ENCODE measurements around the gene DCDC2.
"Not testable (repeated sequence)": the region's sequence is repeated elsewhere in the genome, so short reads cannot be mapped to it uniquely, and the experiment has no call there.

DCDC2 gene

GRCh38 chr6:24147511-24148153 is 210.2 kb downstream of the DCDC2 start:
- DNase-seq: no peak
- TF ChIP-seq CTCF (IDR thresholded peaks at IDR 0.05): no peak

GRCh38 chr6:24146871-24147270 is 211.0 kb downstream of the DCDC2 start:
- H3K36me3 Mint-ChIP-seq (ENCODE audit: low read depth): no peaks in the 10 kb centered on the region
- no peaks in the 10 kb centered on the region for H3K4me1 Mint-ChIP-seq
- DNase-seq: no peak
- no peak overlapping the region for H3K4me3 Mint-ChIP-seq
- no peaks in the 10 kb centered on the region for H3K27me3 Mint-ChIP-seq (ENCODE audit: low read depth, poor library complexity)
- no peak overlapping the region for H3K27ac Mint-ChIP-seq
- TF ChIP-seq CTCF (IDR thresholded peaks at IDR 0.05): no peak
- H3K9me3 Mint-ChIP-seq: no peaks in the 10 kb centered on the region

More at GRCh38 chr6:24147511-24148153, 210.2 kb downstream of the DCDC2 start:
- H3K4me1 Mint-ChIP-seq: no peaks in the 10 kb centered on the region
- no peak overlapping the region for H3K4me3 Mint-ChIP-seq
- H3K9me3 Mint-ChIP-seq: no peaks in the 10 kb centered on the region
- no peaks in the 10 kb centered on the region for H3K36me3 Mint-ChIP-seq (ENCODE audit: low read depth)
- H3K27me3 Mint-ChIP-seq (ENCODE audit: low read depth, poor library complexity): no peaks in the 10 kb centered on the region
- H3K27ac Mint-ChIP-seq: no peak overlapping the region

- DNase-seq: no peak
- Mint-ChIP-seq H3K4me1 (no peaks in the 10 kb centered on the region), H3K4me3 (no peak overlapping the region), H3K36me3 (ENCODE audit: low read depth) (no peaks in the 10 kb centered on the region), H3K27me3 (ENCODE audit: low read depth, poor library complexity) (no peaks in the 10 kb centered on the region), H3K27ac (no peak overlapping the region), H3K9me3 (no peaks in the 10 kb centered on the region)
- TF ChIP-seq CTCF (IDR thresholded peaks at IDR 0.05): no peak
Measured at GRCh38 chr6:24145690-24146131, 212.1 kb downstream of the DCDC2 start.

GRCh38 chr6:24142733-24143132 is 215.1 kb downstream of the DCDC2 start:
- not testable (repeated sequence) for H3K36me3 Mint-ChIP-seq (ENCODE audit: low read depth); H3K9me3 Mint-ChIP-seq; H3K4me1 Mint-ChIP-seq; DNase-seq; H3K4me3 Mint-ChIP-seq; H3K27ac Mint-ChIP-seq
- H3K27me3 Mint-ChIP-seq (ENCODE audit: low read depth, poor library complexity): peaks cover 16% of the 10 kb centered on the region

- DNase-seq: no peak
Measured at GRCh38 chr6:24140591-24140990, 217.3 kb downstream of the DCDC2 start.

GRCh38 chr6:24139639-24140038 is 218.2 kb downstream of the DCDC2 start:
- Mint-ChIP-seq H3K4me3 (no peak overlapping the region), H3K27me3 (ENCODE audit: low read depth, poor library complexity) (peaks cover 28% of the 10 kb centered on the region), H3K4me1 (no peaks in the 10 kb centered on the region), H3K9me3 (no peaks in the 10 kb centered on the region), H3K36me3 (ENCODE audit: low read depth) (no peaks in the 10 kb centered on the region), H3K27ac (no peak overlapping the region)
- no peak for DNase-seq
- TF ChIP-seq CTCF (IDR thresholded peaks at IDR 0.05): no peak

More at GRCh38 chr6:24140591-24140990, 217.3 kb downstream of the DCDC2 start:
- Mint-ChIP-seq H3K9me3 (no peaks in the 10 kb centered on the region), H3K36me3 (ENCODE audit: low read depth) (no peaks in the 10 kb centered on the region), H3K4me3 (no peak overlapping the region), H3K27me3 (ENCODE audit: low read depth, poor library complexity) (peaks cover 25% of the 10 kb centered on the region), H3K4me1 (no peaks in the 10 kb centered on the region), H3K27ac (no peak overlapping the region)
- TF ChIP-seq CTCF (IDR thresholded peaks at IDR 0.05): no peak
